Fibroblast of lung (primary cell): ENCODE results near the gene POGK.

Source experiments
- EZH2 ChIP-seq: IDR thresholded peaks from 2 replicates; pipeline ENCODE4 v1.5.1; 2012; ENCODE audit warnings: low read length, control low read depth, mild to moderate bottlenecking; ENCODE audit errors: missing control alignments
- TF ChIP-seq, protein P1 (sequence below), 2 donors: IDR thresholded peaks in 1 of 2; conservative IDR thresholded peaks in 1 of 2; 1 replicate in 1 of 2; 2 replicates in 1 of 2; pipeline ENCODE4 v1.5.1; 2011 to 2012; ENCODE audit warnings: low read length in 2 of 2, control low read depth in 1 of 2, inconsistent platforms in 1 of 2, low read depth in 1 of 2, mild to moderate bottlenecking in 1 of 2

DNA sequence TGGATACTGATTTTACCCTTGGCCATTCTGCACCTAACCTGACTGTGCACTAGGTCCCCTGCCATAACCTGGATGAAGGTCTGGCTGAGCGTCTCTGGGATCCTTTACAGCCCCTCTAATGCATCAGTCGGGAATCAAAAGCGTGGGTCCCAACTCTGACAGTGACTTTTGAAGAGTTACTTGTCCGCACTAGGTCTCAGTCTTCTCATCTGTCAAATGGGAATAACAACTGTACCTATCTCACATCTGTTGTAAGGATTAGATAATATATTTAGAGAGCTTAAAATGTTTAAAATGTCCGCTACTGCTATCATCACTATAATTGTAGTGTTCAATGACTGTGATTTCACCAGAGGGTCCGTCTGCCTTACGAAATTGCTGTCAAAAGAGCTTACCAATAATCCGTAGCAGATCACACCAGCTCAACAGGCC lies 36.0 kb downstream of the POGK start:
- TF ChIP-seq, protein P1, sequence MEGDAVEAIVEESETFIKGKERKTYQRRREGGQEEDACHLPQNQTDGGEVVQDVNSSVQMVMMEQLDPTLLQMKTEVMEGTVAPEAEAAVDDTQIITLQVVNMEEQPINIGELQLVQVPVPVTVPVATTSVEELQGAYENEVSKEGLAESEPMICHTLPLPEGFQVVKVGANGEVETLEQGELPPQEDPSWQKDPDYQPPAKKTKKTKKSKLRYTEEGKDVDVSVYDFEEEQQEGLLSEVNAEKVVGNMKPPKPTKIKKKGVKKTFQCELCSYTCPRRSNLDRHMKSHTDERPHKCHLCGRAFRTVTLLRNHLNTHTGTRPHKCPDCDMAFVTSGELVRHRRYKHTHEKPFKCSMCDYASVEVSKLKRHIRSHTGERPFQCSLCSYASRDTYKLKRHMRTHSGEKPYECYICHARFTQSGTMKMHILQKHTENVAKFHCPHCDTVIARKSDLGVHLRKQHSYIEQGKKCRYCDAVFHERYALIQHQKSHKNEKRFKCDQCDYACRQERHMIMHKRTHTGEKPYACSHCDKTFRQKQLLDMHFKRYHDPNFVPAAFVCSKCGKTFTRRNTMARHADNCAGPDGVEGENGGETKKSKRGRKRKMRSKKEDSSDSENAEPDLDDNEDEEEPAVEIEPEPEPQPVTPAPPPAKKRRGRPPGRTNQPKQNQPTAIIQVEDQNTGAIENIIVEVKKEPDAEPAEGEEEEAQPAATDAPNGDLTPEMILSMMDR (conservative IDR thresholded peaks at IDR 0.05 in 1 of 2, IDR thresholded peaks at IDR 0.05 in 1 of 2; ENCODE audit: low read depth in 1 of 2, low read length in 2 of 2) = no peak
- no peak for TF ChIP-seq EZH2
